GM23248 (cell line): ENCODE measurements around the gene CALML6. TPM values are rescaled to one million over a fixed set of nuclear protein-coding genes. Genes with fewer than 3 reads are reported as not detected.

Source experiments
- DNase-seq: peaks from one replicate; pipeline ENCODE4 v3.0.0-alpha.2; 2015
- H2AFZ ChIP-seq: fragments of 200-600 bp; sonication (generic); 2 replicates; pipeline ENCODE4 v1.6.1; 2016; ENCODE audit warnings: antibody characterized with exemption
- H3F3A ChIP-seq: fragments of 200-600 bp; sonication (generic); 2 replicates; pipeline ENCODE4 v1.6.1; 2016; ENCODE audit warnings: mild to moderate bottlenecking, antibody characterized with exemption, mixed run types; ENCODE audit not compliant: insufficient read depth
- H3K27ac ChIP-seq: fragments of 200-600 bp; sonication (generic); 2 replicates; pipeline ENCODE4 v1.5.1; 2016; ENCODE audit warnings: mild to moderate bottlenecking
- H3K27me3 ChIP-seq: fragments of 200-600 bp; sonication (generic); replicated peaks from 2 replicates; pipeline ENCODE4 v1.6.1; 2016; ENCODE audit warnings: mild to moderate bottlenecking; ENCODE audit not compliant: insufficient read depth
- H3K36me3 ChIP-seq: fragments of 200-600 bp; sonication (generic); 2 replicates; pipeline ENCODE4 v1.6.1; 2016; ENCODE audit warnings: low read depth, mild to moderate bottlenecking
- H3K4me1 ChIP-seq: fragments of 200-600 bp; sonication (generic); 2 replicates; pipeline ENCODE4 v1.6.1; 2016; ENCODE audit warnings: mild to moderate bottlenecking; ENCODE audit not compliant: insufficient read depth
- H3K4me2 ChIP-seq: fragments of 200-600 bp; sonication (generic); one replicate; pipeline ENCODE4 v1.6.1; 2016; ENCODE audit warnings: mild to moderate bottlenecking; ENCODE audit not compliant: unreplicated experiment
- H3K4me3 ChIP-seq: fragments of 200-600 bp; sonication (generic); 2 replicates; pipeline ENCODE4 v1.5.1; 2016; ENCODE audit warnings: mild to moderate bottlenecking
- H3K79me2 ChIP-seq: fragments of 200-600 bp; sonication (generic); 2 replicates; pipeline ENCODE4 v1.6.1; 2016; ENCODE audit warnings: mild to moderate bottlenecking; ENCODE audit not compliant: insufficient read depth
- H3K9ac ChIP-seq: fragments of 200-600 bp; sonication (generic); 2 replicates; pipeline ENCODE4 v1.6.1; 2016; ENCODE audit warnings: mild to moderate bottlenecking
- H3K9me2 ChIP-seq: fragments of 200-600 bp; sonication (generic); 2 replicates; pipeline ENCODE4 v1.6.1; 2016; ENCODE audit warnings: mixed run types, mild to moderate bottlenecking, moderate library complexity; ENCODE audit not compliant: insufficient read depth
- H3K9me3 ChIP-seq: fragments of 200-600 bp; sonication (generic); one replicate; pipeline ENCODE4 v1.6.1; 2017; ENCODE audit warnings: low read depth
- H4K20me1 ChIP-seq: fragments of 200-600 bp; sonication (generic); 2 replicates; pipeline ENCODE4 v1.6.0; 2016; ENCODE audit not compliant: insufficient read depth
- EZH2 ChIP-seq: fragments of 200-600 bp; sonication (generic); IDR thresholded peaks from 2 replicates; pipeline ENCODE4 v1.6.1; 2018; ENCODE audit warnings: antibody characterized with exemption, mild to moderate bottlenecking; ENCODE audit not compliant: insufficient read depth, poor library complexity, severe bottlenecking
- EZH2phosphoT487 ChIP-seq: fragments of 200-600 bp; sonication (generic); IDR thresholded peaks from 2 replicates; pipeline ENCODE4 v1.6.1; 2018; ENCODE audit warnings: antibody characterized with exemption, moderate library complexity, mild to moderate bottlenecking, low read depth; ENCODE audit not compliant: insufficient read depth
- WGBS, 2 experiments: methylation state at CpG; one replicate each; pipeline ENCODE4 v1.1.6; 2015 to 2017; ENCODE audit warnings: low lambda C conversion rate in 2 of 2, low coverage in 1 of 2; ENCODE audit errors: missing lambda C conversion rate in 2 of 2; 5-methylcytosine and 5-hydroxymethylcytosine counted together
- in situ Hi-C: fragments of 300-500 bp; cut with MboI; formaldehyde crosslinking; loops from 2 replicates; pipeline ENCODE4 v1.15.0; 2020
- polyA plus RNA-seq: library from polyadenylated mRNA; unstranded; fragments of >200 nt; fragmentation: Nextera tagmentation; extraction: Ambion mirVana; gene quantifications from 2 replicates; pipeline ENCODE4 v1.2.1, GENCODE V29; 2016
- total RNA-seq: library from RNA; depleted of rRNA; stranded (reverse); fragments of >200 nt; shearing (Covaris generic); gene quantifications from 2 replicates; pipeline ENCODE4 v1.2.3, GENCODE V29; 2014

The CALML6 gene
- total and polyA plus RNA-seq, 2 experiments from 2014 or later: 0.11 TPM; not detected in 1

DNA sequence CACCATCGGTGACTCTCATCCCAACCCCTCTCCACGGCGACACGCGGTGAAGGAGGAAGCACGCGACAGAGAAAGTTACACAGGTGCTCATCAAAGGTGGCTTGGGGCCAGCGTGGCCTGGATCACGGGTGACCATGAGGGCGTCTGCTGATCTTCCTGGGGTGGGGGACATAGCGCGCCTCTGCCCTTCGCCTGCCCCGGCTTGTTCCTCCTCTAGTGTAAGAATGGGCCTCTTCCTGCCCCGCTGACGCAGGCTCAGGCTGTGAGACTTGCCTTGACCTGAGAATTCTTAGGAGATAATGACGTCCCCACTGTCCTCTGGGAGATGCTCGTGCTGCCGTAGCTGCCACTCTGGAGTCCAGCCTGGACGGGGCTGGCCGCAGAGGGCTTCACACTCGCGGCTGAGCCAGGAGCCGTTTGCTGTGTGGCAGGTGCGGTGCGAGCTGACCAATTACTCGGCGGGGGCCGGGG, 43.0 kb downstream of the CALML6 start:
- Histone ChIP-seq H3K27ac (no peak overlapping the region), H2AFZ (no peak overlapping the region), H3K9ac (no peak overlapping the region), H3K4me1 (no peaks in the 10 kb centered on the region), H3K4me3 (no peak overlapping the region), H3K27me3 (peaks cover 21% of the 10 kb centered on the region), H3K79me2 (no peaks in the 10 kb centered on the region), H4K20me1 (no peaks in the 10 kb centered on the region), H3K9me3 (no peaks in the 10 kb centered on the region), H3K4me2 (no peak overlapping the region), H3K9me2 (no peaks in the 10 kb centered on the region), H3F3A (no peaks in the 10 kb centered on the region), H3K36me3 (no peaks in the 10 kb centered on the region)
- no peak for DNase-seq
- WGBS, 2 experiments: 80 to 84% methylated on average over 27 to 29 of the region's 29 CpGs
- TF ChIP-seq EZH2 (no peak), EZH2phosphoT487 (no peak)
- in situ Hi-C loops: no loop called here

DNA sequence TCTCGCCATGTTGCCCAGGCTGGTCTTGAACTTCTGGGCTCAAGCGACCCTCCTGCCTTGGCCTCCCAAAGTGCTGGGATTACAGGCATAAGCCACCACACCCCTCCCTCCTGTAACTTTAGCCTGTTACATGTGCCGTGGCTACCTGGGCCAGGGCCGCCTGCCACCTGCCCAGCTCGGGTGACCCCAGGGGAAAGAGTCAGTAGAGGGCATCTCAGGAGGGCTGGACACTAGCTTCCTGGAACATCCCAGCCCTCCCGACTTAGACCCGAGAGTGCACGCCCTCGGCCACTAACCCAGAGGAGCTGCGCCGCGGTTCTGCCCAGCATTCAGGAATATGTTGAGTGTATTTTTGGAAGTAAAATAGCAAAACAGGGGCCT, 44.4 kb downstream of the CALML6 start:
- Histone ChIP-seq H3K4me2 (no peak overlapping the region), H3K9me3 (no peaks in the 10 kb centered on the region), H3K27ac (no peak overlapping the region), H4K20me1 (no peaks in the 10 kb centered on the region), H2AFZ (no peak overlapping the region), H3F3A (no peaks in the 10 kb centered on the region), H3K4me1 (no peaks in the 10 kb centered on the region), H3K27me3 (peaks cover 18% of the 10 kb centered on the region), H3K9ac (no peak overlapping the region), H3K36me3 (no peaks in the 10 kb centered on the region), H3K9me2 (no peaks in the 10 kb centered on the region), H3K79me2 (no peaks in the 10 kb centered on the region), H3K4me3 (no peak overlapping the region)
- DNase-seq: no peak
- TF ChIP-seq EZH2 (no peak), EZH2phosphoT487 (no peak)
- in situ Hi-C loops: no loop called here
- 29 to 30% methylated on average over 10 to 12 of the region's 12 CpGs for WGBS, 2 experiments

DNA sequence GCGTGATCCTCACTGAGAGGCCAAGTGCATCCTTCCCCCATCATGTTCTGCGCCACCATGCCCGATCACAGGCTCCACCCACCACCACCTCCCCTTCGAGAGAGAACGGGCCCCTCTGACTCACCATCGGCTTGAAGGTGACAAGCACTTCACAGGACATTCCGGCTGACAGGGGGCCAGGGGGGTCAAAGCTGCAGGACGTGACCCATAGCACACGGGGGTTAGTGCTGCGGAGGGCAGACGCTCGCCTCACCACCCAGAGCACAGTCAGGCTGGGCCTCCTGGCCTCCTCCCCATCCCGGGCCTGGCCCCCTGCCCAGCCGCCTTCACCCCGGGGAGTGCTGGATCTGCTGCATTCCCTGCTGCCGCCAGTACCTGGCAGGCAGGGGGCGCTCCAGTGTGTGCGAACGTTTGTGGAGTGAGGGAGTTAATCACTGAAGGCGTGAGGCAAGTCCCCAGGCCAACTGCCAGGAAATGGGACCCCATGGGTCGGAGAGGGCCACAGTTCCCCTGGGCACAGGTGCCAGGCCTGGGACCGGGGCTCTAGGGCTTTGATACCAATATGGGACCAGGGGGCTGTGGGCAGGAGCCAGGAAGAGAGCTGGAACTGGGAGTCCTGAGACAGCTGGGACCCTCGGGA, 44.9 kb downstream of the CALML6 start:
- H3F3A ChIP-seq: no peaks in the 10 kb centered on the region
- H4K20me1 ChIP-seq: no peaks in the 10 kb centered on the region
- in situ Hi-C loops: no loop called here
- no peak overlapping the region for H3K27ac ChIP-seq
- H3K36me3 ChIP-seq: no peaks in the 10 kb centered on the region
- H3K27me3 ChIP-seq: peaks cover 24% of the 10 kb centered on the region
- peak; percentile 77 for DNase-seq
- H3K4me1 ChIP-seq: no peaks in the 10 kb centered on the region
- no peak overlapping the region for H3K4me2 ChIP-seq
- no peaks in the 10 kb centered on the region for H3K79me2 ChIP-seq
- H3K9me3 ChIP-seq: no peaks in the 10 kb centered on the region
- H3K9me2 ChIP-seq: no peaks in the 10 kb centered on the region
- WGBS, 2 experiments: 6% methylated on average over 18 to 20 of the region's 23 CpGs
- H3K9ac ChIP-seq: no peak overlapping the region
- no peak overlapping the region for H2AFZ ChIP-seq
- H3K4me3 ChIP-seq: no peak overlapping the region
- TF ChIP-seq EZH2phosphoT487 (no peak), EZH2 (no peak)

DNA sequence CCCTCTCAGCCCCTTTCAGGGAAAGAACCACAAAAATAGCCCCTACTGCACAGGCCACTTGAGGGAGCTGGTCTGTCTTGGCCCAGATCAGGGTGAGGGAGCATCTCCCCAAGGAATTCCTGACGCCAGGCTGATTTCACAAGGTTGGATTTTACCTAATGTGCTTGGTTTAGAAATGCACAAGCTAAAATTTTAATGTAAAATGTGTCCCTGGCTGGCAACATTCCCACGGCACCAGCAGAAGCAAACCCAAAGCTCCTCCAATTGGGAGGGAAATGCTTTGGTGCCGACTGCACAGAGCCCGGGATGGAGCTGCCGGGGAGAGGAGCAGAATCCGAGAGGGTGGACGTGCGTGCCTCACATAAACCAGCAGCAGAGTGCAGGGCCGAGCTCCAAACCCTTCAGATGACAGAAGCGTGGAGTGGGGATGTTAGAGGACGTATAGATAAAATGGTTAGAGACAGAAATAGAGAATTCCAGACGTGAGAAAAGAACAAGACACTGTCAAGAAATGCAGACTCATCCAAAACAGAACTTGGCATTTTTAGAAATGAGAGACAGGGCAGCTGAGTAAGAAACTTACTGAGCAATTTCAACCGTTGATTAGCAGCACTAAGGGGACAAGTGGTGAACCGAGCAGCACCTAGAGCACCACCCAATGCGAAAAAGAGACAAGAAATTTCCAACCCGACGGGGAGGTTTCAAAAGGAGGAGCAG, 45.6 kb downstream of the CALML6 start:
- Histone ChIP-seq H3K9me3 (no peaks in the 10 kb centered on the region), H3K9me2 (no peaks in the 10 kb centered on the region), H4K20me1 (no peaks in the 10 kb centered on the region), H3K27me3 (peaks cover 29% of the 10 kb centered on the region), H3K79me2 (no peaks in the 10 kb centered on the region), H3K4me3 (no peak overlapping the region), H2AFZ (no peak overlapping the region), H3F3A (no peaks in the 10 kb centered on the region), H3K36me3 (no peaks in the 10 kb centered on the region), H3K9ac (no peak overlapping the region), H3K4me2 (no peak overlapping the region), H3K4me1 (no peaks in the 10 kb centered on the region), H3K27ac (no peak overlapping the region)
- in situ Hi-C loops: no loop called here
- peak; percentile 59 for TF ChIP-seq EZH2
- no peak for TF ChIP-seq EZH2phosphoT487
- WGBS, 2 experiments: 2 to 4% methylated on average over 17 of the region's 17 CpGs
- peak; percentile 45 for DNase-seq
